Effector CD8-positive, alpha-beta T cell (primary cell): ENCODE measurements around the gene CBX5.
"Not testable (repeated sequence)": the region's sequence is repeated elsewhere in the genome, so short reads cannot be mapped to it uniquely, and the experiment has no call there.

Source experiments
- DNase-seq: peaks from one replicate; lab custom pipeline; 2025; lab: John Stamatoyannopoulos, UW
- total RNA-seq, 4 experiments: gene quantifications; one replicate each; lab custom pipeline; 2026; lab: John Stamatoyannopoulos, UW

The CBX5 gene
- total RNA-seq = 45.1 to 98.3 (median 82.0) reads per million in 4 experiments

- DNase-seq = peak; percentile 100
These were observed at the start of gene CBX5 for GRCh38 chr12:54279632-54280467. CBX5 (minus strand) TSS chr12:54280122; CDS start chr12:54257650, 22,472 bp downstream.

GRCh38 chr12:54328595-54329337, 48.8 kb upstream of the CBX5 start:
- DNase-seq = no peak

- DNase-seq = not testable (repeated sequence)
These were observed 45.7 kb upstream of the CBX5 start for GRCh38 chr12:54325442-54326109.

- peak; percentile 91 for DNase-seq
These were observed 44.9 kb upstream of the CBX5 start, which contains the start of gene COPZ1 for GRCh38 chr12:54324617-54325441. COPZ1 (plus strand) TSS chr12:54325131; CDS start chr12:54325164, 33 bp downstream.

- no peak for DNase-seq
These were observed 41.4 kb upstream of the CBX5 start for GRCh38 chr12:54321363-54321762.

- not testable (repeated sequence) for DNase-seq
These were observed 32.4 kb upstream of the CBX5 start for GRCh38 chr12:54312309-54312708.

- no peak for DNase-seq
These were observed 31.1 kb upstream of the CBX5 start for GRCh38 chr12:54311051-54311450.

- DNase-seq = no peak
These were observed 27.2 kb upstream of the CBX5 start for GRCh38 chr12:54306925-54307741.

- no peak for DNase-seq
These were observed 24.4 kb upstream of the CBX5 start for GRCh38 chr12:54304187-54304810.

GRCh38 chr12:54303640-54304039, 23.7 kb upstream of the CBX5 start:
- DNase-seq = no peak

GRCh38 chr12:54301428-54302048, 21.6 kb upstream of the CBX5 start:
- no peak for DNase-seq

- DNase-seq = no peak
These were observed 21.0 kb upstream of the CBX5 start, which contains the start of gene NFE2 for GRCh38 chr12:54300732-54301427. NFE2 (minus strand) TSS chr12:54301015; CDS start chr12:54295248, 5,767 bp downstream.

- no peak for DNase-seq
These were observed 20.4 kb upstream of the CBX5 start for GRCh38 chr12:54300225-54300731.

GRCh38 chr12:54299515-54300224, 19.7 kb upstream of the CBX5 start:
- no peak for DNase-seq

GRCh38 chr12:54298904-54299303, 19.0 kb upstream of the CBX5 start:
- DNase-seq = no peak

GRCh38 chr12:54296393-54297099, 16.6 kb upstream of the CBX5 start:
- no peak for DNase-seq

GRCh38 chr12:54294953-54295566, 15.1 kb upstream of the CBX5 start:
- DNase-seq = no peak
